Right lobe of liver (tissue), 4 donors: ENCODE results near the gene ANKFN1.

Experiments
- POLR2A ChIP-seq: fragments of 450-650 bp; IDR thresholded peaks from one replicate; pipeline ENCODE4 v1.6.1; 2017; ENCODE audit warnings: antibody characterized with exemption, mild to moderate bottlenecking
- TF ChIP-seq, protein P1 (sequence below), 4 donors: fragments of 200-600 bp in 3 of 4; fragments of 450-650 bp in 1 of 4; IDR thresholded peaks; one replicate each; pipeline versions ENCODE4 v1.5.1 to v1.8.0; 2016 to 2022; ENCODE audit warnings: antibody characterized with exemption in 4 of 4, mild to moderate bottlenecking in 2 of 4
- donor health status: DM: no; HTN: no; CAD: no.
- donor health status: DM: no; HTN: no; CAD: no.
- donor health status: DM: no; HTN: yes; CAD: no.

DNA sequence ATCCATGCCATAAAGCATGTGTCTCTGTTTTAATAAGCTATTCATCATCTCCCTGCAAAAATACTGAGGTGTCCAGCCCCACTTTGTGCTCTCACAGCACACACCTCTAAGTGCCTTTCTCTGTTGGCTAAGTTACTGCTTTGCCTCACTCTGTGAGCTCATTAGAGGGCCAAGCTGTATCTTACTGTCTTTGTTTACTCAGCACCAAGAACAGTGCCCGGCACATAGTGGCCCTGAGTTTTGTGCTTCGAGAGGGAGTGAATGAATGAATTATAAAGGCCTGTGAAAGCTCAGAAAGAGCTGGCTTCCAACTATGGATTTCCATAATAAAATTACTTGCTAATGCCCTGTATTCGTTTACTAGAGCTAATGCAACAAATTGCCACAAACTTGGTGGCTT, 390.0 kb downstream of the ANKFN1 start:
- TF ChIP-seq, protein P1, sequence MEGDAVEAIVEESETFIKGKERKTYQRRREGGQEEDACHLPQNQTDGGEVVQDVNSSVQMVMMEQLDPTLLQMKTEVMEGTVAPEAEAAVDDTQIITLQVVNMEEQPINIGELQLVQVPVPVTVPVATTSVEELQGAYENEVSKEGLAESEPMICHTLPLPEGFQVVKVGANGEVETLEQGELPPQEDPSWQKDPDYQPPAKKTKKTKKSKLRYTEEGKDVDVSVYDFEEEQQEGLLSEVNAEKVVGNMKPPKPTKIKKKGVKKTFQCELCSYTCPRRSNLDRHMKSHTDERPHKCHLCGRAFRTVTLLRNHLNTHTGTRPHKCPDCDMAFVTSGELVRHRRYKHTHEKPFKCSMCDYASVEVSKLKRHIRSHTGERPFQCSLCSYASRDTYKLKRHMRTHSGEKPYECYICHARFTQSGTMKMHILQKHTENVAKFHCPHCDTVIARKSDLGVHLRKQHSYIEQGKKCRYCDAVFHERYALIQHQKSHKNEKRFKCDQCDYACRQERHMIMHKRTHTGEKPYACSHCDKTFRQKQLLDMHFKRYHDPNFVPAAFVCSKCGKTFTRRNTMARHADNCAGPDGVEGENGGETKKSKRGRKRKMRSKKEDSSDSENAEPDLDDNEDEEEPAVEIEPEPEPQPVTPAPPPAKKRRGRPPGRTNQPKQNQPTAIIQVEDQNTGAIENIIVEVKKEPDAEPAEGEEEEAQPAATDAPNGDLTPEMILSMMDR (IDR thresholded peaks at IDR 0.05): no peak
- TF ChIP-seq POLR2A: no peak
